Esophagus muscularis mucosa (tissue), 3 donors: ENCODE measurements around the gene TERB1.

Experiments used
- POLR2A ChIP-seq: fragments of 450-650 bp; IDR thresholded peaks from one replicate; pipeline ENCODE4 v1.6.1; 2017; ENCODE audit warnings: antibody characterized with exemption, moderate library complexity, mild to moderate bottlenecking, low read depth
- POLR2AphosphoS5 ChIP-seq, 2 donors: sonication (generic); formaldehyde crosslinking; IDR thresholded peaks; one replicate each; pipeline ENCODE4 v1.6.1; 2017; ENCODE audit warnings: antibody characterized with exemption in 2 of 2
- TF ChIP-seq, protein P1 (sequence below), 3 experiments: fragments of 200-600 bp in 2 of 3; fragments of 450-650 bp in 1 of 3; sonication (generic) in 2 of 3; IDR thresholded peaks; one replicate each; pipeline ENCODE4 v1.5.1; 2017 to 2019; ENCODE audit warnings: antibody characterized with exemption in 3 of 3, mild to moderate bottlenecking in 2 of 3, moderate library complexity in 1 of 3

GRCh38 chr16:66720766-66721165, 80.6 kb downstream of the TERB1 start:
- TF ChIP-seq, protein P1, sequence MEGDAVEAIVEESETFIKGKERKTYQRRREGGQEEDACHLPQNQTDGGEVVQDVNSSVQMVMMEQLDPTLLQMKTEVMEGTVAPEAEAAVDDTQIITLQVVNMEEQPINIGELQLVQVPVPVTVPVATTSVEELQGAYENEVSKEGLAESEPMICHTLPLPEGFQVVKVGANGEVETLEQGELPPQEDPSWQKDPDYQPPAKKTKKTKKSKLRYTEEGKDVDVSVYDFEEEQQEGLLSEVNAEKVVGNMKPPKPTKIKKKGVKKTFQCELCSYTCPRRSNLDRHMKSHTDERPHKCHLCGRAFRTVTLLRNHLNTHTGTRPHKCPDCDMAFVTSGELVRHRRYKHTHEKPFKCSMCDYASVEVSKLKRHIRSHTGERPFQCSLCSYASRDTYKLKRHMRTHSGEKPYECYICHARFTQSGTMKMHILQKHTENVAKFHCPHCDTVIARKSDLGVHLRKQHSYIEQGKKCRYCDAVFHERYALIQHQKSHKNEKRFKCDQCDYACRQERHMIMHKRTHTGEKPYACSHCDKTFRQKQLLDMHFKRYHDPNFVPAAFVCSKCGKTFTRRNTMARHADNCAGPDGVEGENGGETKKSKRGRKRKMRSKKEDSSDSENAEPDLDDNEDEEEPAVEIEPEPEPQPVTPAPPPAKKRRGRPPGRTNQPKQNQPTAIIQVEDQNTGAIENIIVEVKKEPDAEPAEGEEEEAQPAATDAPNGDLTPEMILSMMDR (IDR thresholded peaks at IDR 0.05) = no peak
- TF ChIP-seq POLR2AphosphoS5 (IDR thresholded peaks at IDR 0.05) (no peak), POLR2A (no peak)
